Lower lobe of right lung (tissue), 2 donors: ENCODE results near the gene CNFN. TPM values are rescaled to one million over a fixed set of nuclear protein-coding genes. Genes with fewer than 3 reads are reported as not detected.

ENCODE experiments used
- ATAC-seq, 2 donors: fragments of 200-7000 bp; cut with Tn5 transposase; one replicate each; pipeline ENCODE4 v1.9.1; 2020 to 2022; ENCODE audit warnings: mild to moderate bottlenecking in 2 of 2, moderate library complexity in 2 of 2
- DNase-seq: peaks from one replicate; pipeline ENCODE4 v3.0.0-alpha.2; 2020
- H3K27ac ChIP-seq: fragments of 200-600 bp; one replicate; pipeline ENCODE4 v1.8.0; 2022
- H3K27me3 ChIP-seq: fragments of 200-600 bp; one replicate; pipeline ENCODE4 v1.8.0; 2022; ENCODE audit warnings: low read depth
- H3K36me3 ChIP-seq: fragments of 200-600 bp; one replicate; pipeline ENCODE4 v1.8.0; 2022; ENCODE audit warnings: mild to moderate bottlenecking
- H3K4me1 ChIP-seq: fragments of 200-600 bp; one replicate; pipeline ENCODE4 v1.8.0; 2022
- H3K4me3 ChIP-seq: fragments of 200-600 bp; one replicate; pipeline ENCODE4 v1.8.0; 2022; ENCODE audit warnings: mild to moderate bottlenecking
- H3K9me3 ChIP-seq: fragments of 200-600 bp; one replicate; pipeline ENCODE4 v1.8.0; 2022
- intact Hi-C: fragments of 100-400 bp; cut with DNase I; formaldehyde crosslinking; loops from one replicate; pipeline ENCODE4 v1.11.0; 2022
- long read RNA-seq: library from polyadenylated mRNA; unstranded; transcript quantifications from one replicate; pipeline ENCODE4 v2.0.0, GENCODE V29; 2021
- total RNA-seq: library from RNA; stranded (reverse); fragmentation: NEBNext Ultra II Directional; extraction: Animal tissue kit (Norgen Biotek cat#: 25700); gene quantifications from one replicate; pipeline ENCODE4 v1.2.1, GENCODE V29; 2021
- TF ChIP-seq, protein P1 (sequence below): fragments of 200-600 bp; IDR thresholded peaks from one replicate; pipeline ENCODE4 v1.8.0; 2022; ENCODE audit warnings: antibody characterized with exemption, mild to moderate bottlenecking
- donor health status: DM: no; HTN: yes; CAD: no; lungs with severe emphysema.

Gene CNFN, protein sequence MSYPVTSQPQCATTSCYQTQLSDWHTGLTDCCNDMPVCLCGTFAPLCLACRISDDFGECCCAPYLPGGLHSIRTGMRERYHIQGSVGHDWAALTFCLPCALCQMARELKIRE
- total RNA-seq, result not detected
- long read RNA-seq, partial matches to known transcripts, result 1 of 1 reads
- long read RNA-seq, other reads (novel, unspliced or antisense), result 0 of 1 reads

DNA sequence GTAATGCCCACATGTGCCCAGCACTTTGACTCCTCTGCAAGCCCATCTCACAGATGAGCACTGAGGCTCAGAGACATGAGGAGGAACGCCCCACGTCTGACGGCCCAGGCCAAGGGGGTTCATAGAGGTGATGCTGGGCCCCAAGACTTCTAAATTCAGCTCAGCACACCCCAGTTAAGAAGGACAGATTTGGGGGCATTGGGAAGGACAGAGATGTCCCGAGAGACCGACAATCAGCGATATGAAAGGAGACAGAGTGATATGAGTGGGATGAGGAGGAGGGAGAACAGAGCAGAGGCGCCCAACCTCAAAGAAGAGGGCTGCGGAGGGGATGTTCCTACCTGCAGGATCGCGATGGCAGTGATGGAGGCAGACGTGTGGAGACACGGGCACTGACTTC, at the start of gene CNFN:
Gene CNFN (minus strand): TSS at position 399 of the 400 bp plus-strand sequence. CDS start 1,260 bp downstream, outside the sequence.
- intact Hi-C loops, result no loop called here
- peaks cover 27% of the 10 kb centered on the region for H3K27me3 ChIP-seq
- H3K4me3 ChIP-seq, result no peak within 1 kb of the TSS

DNA sequence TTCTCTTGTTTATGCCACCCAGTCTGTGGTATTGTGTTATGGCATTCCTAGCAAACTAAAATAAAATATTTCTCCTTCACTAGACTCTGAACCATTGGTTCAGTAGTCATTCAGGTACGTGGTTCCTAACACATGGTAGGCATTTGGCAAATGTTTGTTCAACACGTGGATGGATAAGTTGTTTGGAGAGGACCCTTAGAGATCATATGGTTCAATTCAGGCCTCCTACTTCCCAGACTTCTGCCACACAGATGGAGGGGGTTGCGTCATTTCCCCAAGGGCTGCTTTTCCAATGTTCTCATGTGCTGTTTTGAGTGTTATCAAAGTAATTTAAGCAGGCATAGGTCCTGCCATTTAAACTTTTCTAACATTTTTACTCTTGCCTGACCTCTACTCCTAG, 45.9 kb upstream of the CNFN start:
- H3K36me3 ChIP-seq, result no peaks in the 10 kb centered on the region
- H3K27ac ChIP-seq, result no peak overlapping the region
- intact Hi-C loops, result no loop called here
- ATAC-seq (peak; percentile 38 to 46), DNase-seq (no peak)
- peaks cover 41% of the 10 kb centered on the region for H3K4me1 ChIP-seq
- TF ChIP-seq, protein P1, sequence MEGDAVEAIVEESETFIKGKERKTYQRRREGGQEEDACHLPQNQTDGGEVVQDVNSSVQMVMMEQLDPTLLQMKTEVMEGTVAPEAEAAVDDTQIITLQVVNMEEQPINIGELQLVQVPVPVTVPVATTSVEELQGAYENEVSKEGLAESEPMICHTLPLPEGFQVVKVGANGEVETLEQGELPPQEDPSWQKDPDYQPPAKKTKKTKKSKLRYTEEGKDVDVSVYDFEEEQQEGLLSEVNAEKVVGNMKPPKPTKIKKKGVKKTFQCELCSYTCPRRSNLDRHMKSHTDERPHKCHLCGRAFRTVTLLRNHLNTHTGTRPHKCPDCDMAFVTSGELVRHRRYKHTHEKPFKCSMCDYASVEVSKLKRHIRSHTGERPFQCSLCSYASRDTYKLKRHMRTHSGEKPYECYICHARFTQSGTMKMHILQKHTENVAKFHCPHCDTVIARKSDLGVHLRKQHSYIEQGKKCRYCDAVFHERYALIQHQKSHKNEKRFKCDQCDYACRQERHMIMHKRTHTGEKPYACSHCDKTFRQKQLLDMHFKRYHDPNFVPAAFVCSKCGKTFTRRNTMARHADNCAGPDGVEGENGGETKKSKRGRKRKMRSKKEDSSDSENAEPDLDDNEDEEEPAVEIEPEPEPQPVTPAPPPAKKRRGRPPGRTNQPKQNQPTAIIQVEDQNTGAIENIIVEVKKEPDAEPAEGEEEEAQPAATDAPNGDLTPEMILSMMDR, result no peak
- H3K27me3 ChIP-seq, result no peaks in the 10 kb centered on the region
- no peaks in the 10 kb centered on the region for H3K9me3 ChIP-seq
- no peak overlapping the region for H3K4me3 ChIP-seq

More for the DNA sequence above, at the start of gene CNFN:
- no peaks in the 10 kb centered on the region for H3K9me3 ChIP-seq
- no peak for DNase-seq
- H3K36me3 ChIP-seq, result no peaks in the 10 kb centered on the region
- no peak for ATAC-seq
- TF ChIP-seq, protein P1, result no peak
- H3K4me1 ChIP-seq, result peaks cover 9% of the 10 kb centered on the region
- no peak within 1 kb of the TSS for H3K27ac ChIP-seq

DNA sequence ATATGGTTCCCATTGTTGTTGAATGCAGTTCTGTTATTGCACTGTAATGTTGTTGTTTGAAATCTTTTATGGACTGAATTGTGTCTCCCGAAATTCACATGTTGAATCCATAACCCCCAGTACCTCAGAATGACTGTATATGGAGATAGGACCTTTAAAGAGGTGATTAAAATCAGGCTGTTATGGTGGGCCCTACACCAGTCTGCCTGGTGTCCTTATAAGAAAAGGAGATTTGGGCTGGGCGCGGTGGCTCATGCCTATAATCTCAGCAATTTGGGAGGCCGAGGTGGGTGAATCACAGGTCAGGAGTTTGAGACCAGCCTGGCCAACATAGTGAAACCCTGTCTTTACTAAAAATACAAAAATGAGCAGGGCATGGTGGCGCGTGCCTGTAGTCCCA, 45.2 kb upstream of the CNFN start:
- ATAC-seq (no peak), DNase-seq (no peak)
- Histone ChIP-seq H3K4me3 (no peak overlapping the region), H3K36me3 (no peaks in the 10 kb centered on the region), H3K27me3 (no peaks in the 10 kb centered on the region), H3K4me1 (peaks cover 34% of the 10 kb centered on the region), H3K9me3 (no peaks in the 10 kb centered on the region), H3K27ac (no peak overlapping the region)
- intact Hi-C loops, result no loop called here
- TF ChIP-seq, protein P1, result no peak

DNA sequence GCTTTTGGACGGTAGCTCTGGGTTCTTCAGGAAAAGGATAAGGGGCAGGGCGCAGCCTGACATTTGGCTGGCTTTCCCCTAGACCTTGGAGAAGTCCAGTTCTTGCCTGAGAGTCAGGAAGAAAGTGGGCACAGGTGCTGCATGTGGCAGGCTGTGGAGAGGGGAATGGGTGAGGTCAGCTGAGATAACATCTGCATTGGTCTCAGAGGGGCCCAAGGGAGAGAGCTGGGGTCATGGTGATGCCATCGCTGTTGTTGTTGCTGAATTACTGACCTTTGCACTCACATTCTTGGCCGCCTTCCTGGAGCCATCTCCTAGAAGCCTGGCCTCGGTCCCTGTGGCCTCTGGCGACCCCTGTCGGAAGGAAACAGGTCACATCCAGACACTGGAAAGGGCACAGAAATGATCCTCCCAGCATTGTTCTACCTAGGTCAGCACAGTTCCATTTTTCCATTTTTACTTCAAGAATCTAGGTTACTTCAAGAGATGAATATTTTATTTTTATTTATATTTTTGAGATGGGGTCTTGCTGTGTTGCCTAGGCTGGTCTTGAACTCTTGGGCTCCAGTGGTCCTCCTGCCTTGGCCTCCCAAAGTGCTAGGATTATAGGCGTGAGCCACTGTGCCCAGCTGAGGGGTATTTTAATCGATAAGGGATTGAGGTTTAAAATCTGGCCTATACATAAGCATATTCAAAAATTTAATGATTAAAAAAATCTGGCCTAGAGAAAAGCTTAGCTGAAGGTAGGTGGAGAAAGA, 43.6 kb upstream of the CNFN start:
- DNase-seq (peak; percentile 78), ATAC-seq (peak; percentile 75 to 79)
- peak overlapping the region; percentile 69 for H3K27ac ChIP-seq
- no peaks in the 10 kb centered on the region for H3K36me3 ChIP-seq
- TF ChIP-seq, protein P1, result peak; percentile 74
- no peaks in the 10 kb centered on the region for H3K27me3 ChIP-seq
- H3K4me3 ChIP-seq, result no peak overlapping the region
- no peaks in the 10 kb centered on the region for H3K9me3 ChIP-seq
- intact Hi-C loops, result no loop called here
- peaks cover 21% of the 10 kb centered on the region for H3K4me1 ChIP-seq

DNA sequence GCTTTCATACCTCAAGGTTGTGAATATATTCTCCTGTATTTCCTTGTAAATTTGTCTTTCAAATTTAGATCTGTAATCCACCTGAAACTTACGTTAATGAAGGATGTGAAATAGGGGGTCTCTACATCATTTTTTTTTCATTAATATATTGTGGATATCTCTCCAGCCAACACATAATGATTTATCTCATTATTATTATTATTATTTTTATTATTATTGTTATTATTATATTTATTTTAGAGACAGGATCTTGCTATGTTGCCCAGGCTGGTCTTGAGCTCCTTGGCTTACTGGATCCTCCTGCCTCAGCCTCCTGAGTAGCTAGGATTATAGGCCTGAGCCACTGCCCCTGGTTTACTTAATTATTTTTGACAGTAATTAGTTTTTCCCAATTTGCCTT, 41.4 kb upstream of the CNFN start:
- intact Hi-C loops, result no loop called here

More for the DNA sequence above, 41.4 kb upstream of the CNFN start:
- no peaks in the 10 kb centered on the region for H3K27me3 ChIP-seq
- TF ChIP-seq, protein P1, result no peak
- ATAC-seq (no peak), DNase-seq (no peak)
- H3K4me3 ChIP-seq, result no peak overlapping the region
- H3K9me3 ChIP-seq, result no peaks in the 10 kb centered on the region
- H3K27ac ChIP-seq, result no peak overlapping the region
- peaks cover 6% of the 10 kb centered on the region for H3K36me3 ChIP-seq
- peaks cover 19% of the 10 kb centered on the region for H3K4me1 ChIP-seq
